Testis (tissue), 3 donors: ENCODE results near the gene TULP4. TPM values are rescaled to one million over a fixed set of nuclear protein-coding genes. Genes with fewer than 3 reads are reported as not detected.

Experiments used
- DNase-seq: peaks from one replicate; pipeline ENCODE4 v3.0.0-alpha.2; 2019
- H3K27ac ChIP-seq, 2 donors: fragments of 200-600 bp; sonication (generic); one replicate each; pipeline ENCODE4 v1.5.1; 2019
- H3K27me3 ChIP-seq: fragments of 200-600 bp; sonication (generic); one replicate; pipeline ENCODE4 v1.5.1; 2019
- H3K36me3 ChIP-seq: fragments of 200-600 bp; sonication (generic); one replicate; pipeline ENCODE4 v1.5.1; 2017; ENCODE audit warnings: low read depth; ENCODE audit errors: missing control alignments
- H3K4me1 ChIP-seq: fragments of 200-600 bp; sonication (generic); one replicate; pipeline ENCODE4 v1.5.1; 2019
- H3K4me3 ChIP-seq, 2 donors: fragments of 200-600 bp; sonication (generic); one replicate each; pipeline ENCODE4 v1.5.1; 2017 to 2019
- H3K9me3 ChIP-seq: fragments of 200-600 bp; sonication (generic); one replicate; pipeline ENCODE4 v1.5.1; 2017
- POLR2A ChIP-seq: fragments of 450-650 bp; IDR thresholded peaks from one replicate; pipeline ENCODE4 v1.6.1; 2017; ENCODE audit warnings: antibody characterized with exemption, mild to moderate bottlenecking, moderate library complexity
- WGBS, 2 donors: methylation state at CpG; one replicate each; pipeline ENCODE4 v1.1.5; 2018; 5-methylcytosine and 5-hydroxymethylcytosine counted together
- intact Hi-C: fragments of 100-400 bp; cut with DNase I; formaldehyde crosslinking; loops from one replicate; pipeline ENCODE4 v1.15.1; 2023; ENCODE audit warnings: low total_unique reads
- polyA plus RNA-seq: library from polyadenylated mRNA; stranded (reverse); fragments of 350-450 nt; fragmentation: Illumina TruSeq; extraction: RNeasy Lipid Tissue Mini Kit (QIAGEN cat#74804); gene quantifications from one replicate; pipeline ENCODE4 v1.2.3, GENCODE V29; 2014; ENCODE audit warnings: low read depth, low replicate concordance; ENCODE audit not compliant: insufficient read depth
- total RNA-seq, 2 donors: library from RNA; depleted of rRNA; stranded (reverse); fragments of >200 nt; gene quantifications; one replicate each; pipeline ENCODE4 v1.2.3, GENCODE V29; 2016
- TF ChIP-seq, protein P1 (sequence below), 3 experiments: fragments of 450-650 bp in 2 of 3; fragments of 200-600 bp in 1 of 3; sonication (generic) in 1 of 3; IDR thresholded peaks; one replicate each; pipeline ENCODE4 v1.5.1; 2016 to 2019; ENCODE audit warnings: antibody characterized with exemption in 3 of 3, mild to moderate bottlenecking in 2 of 3, moderate library complexity in 1 of 3

The TULP4 gene
- total and polyA plus RNA-seq, 3 donors from 2014 or later: 18.0 to 211 (median 116) TPM

DNA sequence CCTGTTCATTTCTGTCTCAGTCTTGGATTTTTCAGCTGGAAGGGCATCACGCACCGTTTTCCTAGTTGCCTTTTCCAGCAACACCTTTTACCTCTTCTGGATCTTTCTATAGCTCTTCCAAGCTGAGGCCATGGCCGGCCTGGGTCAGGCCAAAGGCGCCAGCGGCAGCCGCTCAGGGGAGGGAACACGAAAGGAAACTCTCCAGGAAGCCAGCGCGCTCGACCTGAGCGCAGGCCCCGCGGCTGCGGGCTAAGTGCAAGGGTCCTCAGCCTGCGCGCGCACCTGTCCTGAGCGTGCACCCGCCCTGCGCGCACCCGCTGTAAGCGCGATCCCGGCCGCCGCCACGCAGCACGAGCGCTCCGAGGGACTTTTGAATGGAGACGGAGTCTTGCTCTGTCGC, 203.8 kb downstream of the TULP4 start:
- Histone ChIP-seq H3K9me3 (no peaks in the 10 kb centered on the region), H3K27ac (no peak overlapping the region), H3K36me3 (no peaks in the 10 kb centered on the region), H3K4me3 (peak overlapping the region in 1 of 2 donors; percentile 30), H3K4me1 (no peaks in the 10 kb centered on the region), H3K27me3 (no peaks in the 10 kb centered on the region)
- TF ChIP-seq POLR2A: no peak
- TF ChIP-seq, protein P1, sequence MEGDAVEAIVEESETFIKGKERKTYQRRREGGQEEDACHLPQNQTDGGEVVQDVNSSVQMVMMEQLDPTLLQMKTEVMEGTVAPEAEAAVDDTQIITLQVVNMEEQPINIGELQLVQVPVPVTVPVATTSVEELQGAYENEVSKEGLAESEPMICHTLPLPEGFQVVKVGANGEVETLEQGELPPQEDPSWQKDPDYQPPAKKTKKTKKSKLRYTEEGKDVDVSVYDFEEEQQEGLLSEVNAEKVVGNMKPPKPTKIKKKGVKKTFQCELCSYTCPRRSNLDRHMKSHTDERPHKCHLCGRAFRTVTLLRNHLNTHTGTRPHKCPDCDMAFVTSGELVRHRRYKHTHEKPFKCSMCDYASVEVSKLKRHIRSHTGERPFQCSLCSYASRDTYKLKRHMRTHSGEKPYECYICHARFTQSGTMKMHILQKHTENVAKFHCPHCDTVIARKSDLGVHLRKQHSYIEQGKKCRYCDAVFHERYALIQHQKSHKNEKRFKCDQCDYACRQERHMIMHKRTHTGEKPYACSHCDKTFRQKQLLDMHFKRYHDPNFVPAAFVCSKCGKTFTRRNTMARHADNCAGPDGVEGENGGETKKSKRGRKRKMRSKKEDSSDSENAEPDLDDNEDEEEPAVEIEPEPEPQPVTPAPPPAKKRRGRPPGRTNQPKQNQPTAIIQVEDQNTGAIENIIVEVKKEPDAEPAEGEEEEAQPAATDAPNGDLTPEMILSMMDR (IDR thresholded peaks at IDR 0.05): no peak
- DNase-seq: peak; percentile 51
- 24 to 33% methylated on average over 31 to 33 of the region's 33 CpGs for WGBS, 2 donors
- intact Hi-C loops: no loop called here

DNA sequence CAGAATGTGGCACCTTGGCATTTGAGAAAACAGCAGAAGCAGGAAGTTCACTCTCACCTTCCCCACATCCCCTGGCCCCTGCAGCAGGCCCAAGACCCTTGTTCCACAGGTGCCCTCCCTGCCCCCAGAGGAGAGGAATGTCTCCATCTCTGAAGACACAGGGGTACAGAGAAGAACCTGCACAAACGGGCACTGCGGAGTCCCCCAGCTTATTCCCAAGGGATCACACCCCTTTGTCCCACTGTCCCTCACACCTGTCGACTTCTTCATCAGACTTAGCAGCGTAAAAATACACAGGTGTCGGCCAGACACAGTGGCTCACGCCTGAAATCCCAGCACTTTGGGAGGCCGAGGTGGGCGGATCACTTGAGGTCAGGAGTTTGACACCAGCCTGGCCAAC, 204.8 kb downstream of the TULP4 start:
- TF ChIP-seq POLR2A: no peak
- TF ChIP-seq, protein P1 (IDR thresholded peaks at IDR 0.05): no peak
- H3K4me3 ChIP-seq: no peak overlapping the region
- H3K27ac ChIP-seq: no peak overlapping the region
- no peaks in the 10 kb centered on the region for H3K27me3 ChIP-seq
- 72 to 80% methylated on average over 8 of the region's 8 CpGs for WGBS, 2 donors
- intact Hi-C loops: no loop called here
- H3K9me3 ChIP-seq: no peaks in the 10 kb centered on the region
- DNase-seq: no peak
- no peaks in the 10 kb centered on the region for H3K4me1 ChIP-seq
- no peaks in the 10 kb centered on the region for H3K36me3 ChIP-seq

DNA sequence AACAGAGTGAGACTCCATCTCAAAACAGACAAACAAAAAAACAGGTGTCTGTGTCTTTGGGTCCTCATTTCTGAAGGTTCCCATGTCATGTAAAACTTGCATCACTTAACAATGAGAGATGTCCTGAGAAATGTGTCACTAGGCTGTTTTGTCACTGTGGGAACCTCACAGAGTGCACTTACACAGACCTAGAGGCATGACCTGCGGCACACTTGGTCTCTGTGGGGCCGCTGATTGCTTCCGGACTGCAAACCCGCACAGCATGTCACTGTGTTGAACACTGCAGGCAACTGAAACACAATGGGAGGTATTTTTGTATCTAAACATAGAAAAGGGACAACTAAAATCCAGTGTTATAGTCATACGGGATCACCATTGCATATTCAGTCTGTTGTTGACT, 205.3 kb downstream of the TULP4 start:
- Histone ChIP-seq H3K27me3 (no peaks in the 10 kb centered on the region), H3K4me1 (no peaks in the 10 kb centered on the region), H3K4me3 (no peak overlapping the region), H3K9me3 (no peaks in the 10 kb centered on the region), H3K36me3 (no peaks in the 10 kb centered on the region), H3K27ac (no peak overlapping the region)
- WGBS, 2 donors: 72 to 86% methylated on average over 5 of the region's 5 CpGs
- TF ChIP-seq POLR2A: no peak
- TF ChIP-seq, protein P1 (IDR thresholded peaks at IDR 0.05): no peak
- intact Hi-C loops: no loop called here
- DNase-seq: no peak

DNA sequence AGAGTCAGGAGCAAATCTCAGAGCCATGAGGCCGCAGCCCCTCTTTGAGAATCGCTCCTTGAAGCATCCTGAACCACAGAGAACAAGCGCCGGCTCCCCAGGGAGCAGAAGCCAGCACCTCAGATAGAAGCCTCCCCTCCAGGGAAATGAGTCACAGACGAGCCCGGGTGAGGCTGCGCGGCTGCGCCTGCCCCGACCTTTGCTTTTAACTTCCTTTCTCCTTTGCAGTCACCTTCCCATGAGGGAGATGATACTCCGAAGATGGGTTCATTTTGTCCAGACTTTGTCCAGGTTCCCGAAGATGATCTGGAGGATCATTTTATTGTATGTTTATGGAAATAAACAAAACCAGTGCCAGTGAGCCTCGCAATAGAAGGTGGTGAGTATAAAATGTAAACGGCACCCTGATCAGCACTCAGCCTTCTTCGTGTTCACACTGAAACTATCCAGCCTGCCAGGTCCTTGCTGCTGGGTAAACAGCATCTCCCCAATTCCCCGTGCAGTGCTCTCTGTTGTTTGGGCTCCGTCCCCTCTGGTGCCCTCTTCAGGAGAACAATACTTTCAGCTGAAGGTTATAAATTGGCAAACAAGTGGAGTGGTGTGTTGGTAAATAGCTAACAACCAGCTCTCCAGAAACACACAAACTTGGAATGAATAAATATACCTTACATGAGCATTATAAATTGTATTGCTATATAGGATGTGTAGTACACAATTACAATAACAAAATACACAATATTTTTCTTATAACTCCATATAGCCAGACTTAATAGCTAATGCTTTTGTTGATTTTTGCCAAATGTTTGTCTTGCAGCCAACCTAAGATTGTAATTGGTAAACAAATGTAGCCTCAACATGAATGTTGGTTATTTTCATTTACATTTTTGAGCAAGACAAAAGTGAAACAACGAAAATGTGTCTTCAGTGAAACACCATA, 206.2 kb downstream of the TULP4 start:
- peak; percentile 66 for DNase-seq
- intact Hi-C loops: no loop called here
- Histone ChIP-seq H3K36me3 (no peaks in the 10 kb centered on the region), H3K27ac (no peak overlapping the region), H3K4me3 (no peak overlapping the region), H3K4me1 (no peaks in the 10 kb centered on the region), H3K27me3 (no peaks in the 10 kb centered on the region), H3K9me3 (no peaks in the 10 kb centered on the region)
- TF ChIP-seq POLR2A: no peak
- TF ChIP-seq, protein P1 (IDR thresholded peaks at IDR 0.05): peak in 2 of 3 experiments; percentile 36 to 39
- WGBS, 2 donors: 29 to 32% methylated on average over 12 to 18 of the region's 18 CpGs
